Transverse colon (tissue), 3 donors: ENCODE measurements around the gene SLC6A13.

Experiments
- EP300 ChIP-seq: sonication (generic); formaldehyde crosslinking; IDR thresholded peaks from one replicate; pipeline ENCODE4 v1.6.1; 2017; ENCODE audit warnings: antibody characterized with exemption, low read depth
- POLR2A ChIP-seq: fragments of 450-650 bp; IDR thresholded peaks from one replicate; pipeline ENCODE4 v1.6.1; 2016; ENCODE audit warnings: antibody characterized with exemption, mild to moderate bottlenecking, moderate library complexity
- TF ChIP-seq, protein P1 (sequence below), 5 experiments: fragments of 200-600 bp in 3 of 5; fragments of 450-650 bp in 2 of 5; sonication (generic) in 3 of 5; IDR thresholded peaks; 1 replicate in 2 of 5; 2 replicates in 3 of 5; pipeline ENCODE4 v1.5.1; 2016 to 2017; ENCODE audit warnings: antibody characterized with exemption in 5 of 5, inconsistent platforms in 3 of 5, mild to moderate bottlenecking in 2 of 5, moderate library complexity in 1 of 5

DNA sequence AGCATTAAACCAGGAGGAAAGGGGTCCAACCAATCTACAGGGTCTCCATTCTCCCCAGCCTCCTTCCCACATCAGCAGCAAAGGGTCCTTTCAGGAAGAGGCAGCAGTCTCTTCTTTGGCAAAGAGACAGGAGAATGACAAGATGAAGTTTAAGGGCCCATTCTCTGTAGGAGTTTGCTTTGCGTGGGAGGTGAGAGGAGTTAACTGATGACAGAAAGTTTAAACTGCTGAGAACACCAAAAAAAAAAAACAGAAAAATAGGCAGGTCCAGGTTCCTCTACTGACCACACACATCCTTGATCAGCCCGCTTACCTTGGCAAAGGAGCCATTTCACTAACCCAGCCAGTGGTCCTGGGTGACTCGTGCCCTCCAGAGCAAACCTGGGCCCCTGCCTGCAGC is 5.7 kb downstream of the SLC6A13 start:
- no peak for TF ChIP-seq EP300
- TF ChIP-seq, protein P1, sequence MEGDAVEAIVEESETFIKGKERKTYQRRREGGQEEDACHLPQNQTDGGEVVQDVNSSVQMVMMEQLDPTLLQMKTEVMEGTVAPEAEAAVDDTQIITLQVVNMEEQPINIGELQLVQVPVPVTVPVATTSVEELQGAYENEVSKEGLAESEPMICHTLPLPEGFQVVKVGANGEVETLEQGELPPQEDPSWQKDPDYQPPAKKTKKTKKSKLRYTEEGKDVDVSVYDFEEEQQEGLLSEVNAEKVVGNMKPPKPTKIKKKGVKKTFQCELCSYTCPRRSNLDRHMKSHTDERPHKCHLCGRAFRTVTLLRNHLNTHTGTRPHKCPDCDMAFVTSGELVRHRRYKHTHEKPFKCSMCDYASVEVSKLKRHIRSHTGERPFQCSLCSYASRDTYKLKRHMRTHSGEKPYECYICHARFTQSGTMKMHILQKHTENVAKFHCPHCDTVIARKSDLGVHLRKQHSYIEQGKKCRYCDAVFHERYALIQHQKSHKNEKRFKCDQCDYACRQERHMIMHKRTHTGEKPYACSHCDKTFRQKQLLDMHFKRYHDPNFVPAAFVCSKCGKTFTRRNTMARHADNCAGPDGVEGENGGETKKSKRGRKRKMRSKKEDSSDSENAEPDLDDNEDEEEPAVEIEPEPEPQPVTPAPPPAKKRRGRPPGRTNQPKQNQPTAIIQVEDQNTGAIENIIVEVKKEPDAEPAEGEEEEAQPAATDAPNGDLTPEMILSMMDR (IDR thresholded peaks at IDR 0.05), result no peak
- TF ChIP-seq POLR2A, result no peak
